Dendritic cell treated with granulocyte-macrophage colony-stimulating factor and Interleukin-4, amounts not matched to agents 40 ng/mL and 50 ng/mL, for 4 days (primary cell): ENCODE data around the gene TMEM120A.

Experiments used
- H3K27ac Mint-ChIP-seq: one replicate; pipeline ENCODE4 v1.8.0; 2022; ENCODE audit warnings: mild to moderate bottlenecking, mixed read lengths
- H3K27me3 Mint-ChIP-seq: one replicate; pipeline ENCODE4 v1.8.0; 2022; ENCODE audit warnings: mild to moderate bottlenecking, mixed read lengths
- H3K36me3 Mint-ChIP-seq: one replicate; pipeline ENCODE4 v1.8.0; 2022; ENCODE audit warnings: low read depth, mixed read lengths
- H3K4me1 Mint-ChIP-seq: one replicate; pipeline ENCODE4 v1.8.0; 2022; ENCODE audit warnings: low read depth, mixed read lengths
- H3K4me3 Mint-ChIP-seq: one replicate; pipeline ENCODE4 v1.8.0; 2022; ENCODE audit warnings: mild to moderate bottlenecking, moderate library complexity, mixed read lengths
- H3K9me3 Mint-ChIP-seq: one replicate; pipeline ENCODE4 v1.8.0; 2022; ENCODE audit warnings: mixed read lengths
- intact Hi-C: fragments of 100-400 bp; cut with micrococcal nuclease; formaldehyde crosslinking; loops from one replicate; pipeline ENCODE4 v1.15.0; 2022

The TMEM120A gene

GRCh38 chr7:75967055-75967454, 27.3 kb downstream of the TMEM120A start:
- Mint-ChIP-seq H3K9me3 (no peaks in the 10 kb centered on the region), H3K4me1 (peaks cover 70% of the 10 kb centered on the region), H3K36me3 (peaks cover 83% of the 10 kb centered on the region), H3K4me3 (no peak overlapping the region), H3K27ac (peak overlapping the region; percentile 27), H3K27me3 (peaks cover 7% of the 10 kb centered on the region)
- intact Hi-C loops: no loop called here

GRCh38 chr7:75966190-75966961, 28.0 kb downstream of the TMEM120A start:
- H3K36me3 Mint-ChIP-seq: peaks cover 83% of the 10 kb centered on the region
- H3K9me3 Mint-ChIP-seq: no peaks in the 10 kb centered on the region
- peaks cover 64% of the 10 kb centered on the region for H3K4me1 Mint-ChIP-seq
- no peak overlapping the region for H3K4me3 Mint-ChIP-seq
- H3K27me3 Mint-ChIP-seq: peaks cover 7% of the 10 kb centered on the region
- intact Hi-C loops: no loop called here
- no peak overlapping the region for H3K27ac Mint-ChIP-seq

GRCh38 chr7:75965617-75966016, 28.8 kb downstream of the TMEM120A start:
- Mint-ChIP-seq H3K27ac (no peak overlapping the region), H3K4me1 (peaks cover 59% of the 10 kb centered on the region), H3K4me3 (no peak overlapping the region), H3K27me3 (peaks cover 7% of the 10 kb centered on the region), H3K36me3 (peaks cover 85% of the 10 kb centered on the region), H3K9me3 (no peaks in the 10 kb centered on the region)
- intact Hi-C loops: no loop called here

GRCh38 chr7:75963381-75963995, 30.9 kb downstream of the TMEM120A start:
- H3K27ac Mint-ChIP-seq: peak overlapping the region; percentile 21

GRCh38 chr7:75962607-75963380, 31.6 kb downstream of the TMEM120A start:
- H3K4me3 Mint-ChIP-seq: no peak overlapping the region
- H3K27me3 Mint-ChIP-seq: peaks cover 4% of the 10 kb centered on the region
- peaks cover 89% of the 10 kb centered on the region for H3K36me3 Mint-ChIP-seq
- intact Hi-C loops: no loop called here
- H3K9me3 Mint-ChIP-seq: no peaks in the 10 kb centered on the region
- peak overlapping the region; percentile 21 for H3K27ac Mint-ChIP-seq
- H3K4me1 Mint-ChIP-seq: peaks cover 37% of the 10 kb centered on the region

More at GRCh38 chr7:75963381-75963995, 30.9 kb downstream of the TMEM120A start:
- H3K36me3 Mint-ChIP-seq: peaks cover 89% of the 10 kb centered on the region
- H3K9me3 Mint-ChIP-seq: no peaks in the 10 kb centered on the region
- no peak overlapping the region for H3K4me3 Mint-ChIP-seq
- peaks cover 4% of the 10 kb centered on the region for H3K27me3 Mint-ChIP-seq
- peaks cover 43% of the 10 kb centered on the region for H3K4me1 Mint-ChIP-seq
- intact Hi-C loops: no loop called here

- H3K4me1 Mint-ChIP-seq: peaks cover 37% of the 10 kb centered on the region
Measured at GRCh38 chr7:75961218-75961617, 33.2 kb downstream of the TMEM120A start.

GRCh38 chr7:75960372-75960771, 34.0 kb downstream of the TMEM120A start:
- no peaks in the 10 kb centered on the region for H3K9me3 Mint-ChIP-seq
- peaks cover 35% of the 10 kb centered on the region for H3K4me1 Mint-ChIP-seq
- no peaks in the 10 kb centered on the region for H3K27me3 Mint-ChIP-seq
- no peak overlapping the region for H3K4me3 Mint-ChIP-seq
- intact Hi-C loops: no loop called here
- H3K36me3 Mint-ChIP-seq: peaks cover 94% of the 10 kb centered on the region
- no peak overlapping the region for H3K27ac Mint-ChIP-seq

More at GRCh38 chr7:75961218-75961617, 33.2 kb downstream of the TMEM120A start:
- H3K4me3 Mint-ChIP-seq: no peak overlapping the region
- intact Hi-C loops: no loop called here
- H3K27me3 Mint-ChIP-seq: peaks cover 2% of the 10 kb centered on the region
- H3K36me3 Mint-ChIP-seq: peaks cover 94% of the 10 kb centered on the region
- H3K9me3 Mint-ChIP-seq: no peaks in the 10 kb centered on the region
- H3K27ac Mint-ChIP-seq: no peak overlapping the region

GRCh38 chr7:75958802-75959543, 35.4 kb downstream of the TMEM120A start:
- Mint-ChIP-seq H3K4me3 (no peak overlapping the region), H3K9me3 (no peaks in the 10 kb centered on the region), H3K4me1 (peaks cover 38% of the 10 kb centered on the region), H3K27me3 (no peaks in the 10 kb centered on the region), H3K36me3 (peaks cover 91% of the 10 kb centered on the region), H3K27ac (no peak overlapping the region)
- intact Hi-C loops: no loop called here

- H3K36me3 Mint-ChIP-seq: peaks cover 74% of the 10 kb centered on the region
- H3K4me3 Mint-ChIP-seq: no peak overlapping the region
- no peaks in the 10 kb centered on the region for H3K27me3 Mint-ChIP-seq
- intact Hi-C loops: no loop called here
- H3K9me3 Mint-ChIP-seq: no peaks in the 10 kb centered on the region
- peaks cover 42% of the 10 kb centered on the region for H3K4me1 Mint-ChIP-seq
- H3K27ac Mint-ChIP-seq: no peak overlapping the region
Measured at GRCh38 chr7:75957021-75957736, 37.2 kb downstream of the TMEM120A start.

- H3K4me3 Mint-ChIP-seq: no peak overlapping the region
- H3K4me1 Mint-ChIP-seq: peaks cover 43% of the 10 kb centered on the region
- peaks cover 56% of the 10 kb centered on the region for H3K36me3 Mint-ChIP-seq
- no peak overlapping the region for H3K27ac Mint-ChIP-seq
- intact Hi-C loops: no loop called here
- H3K27me3 Mint-ChIP-seq: no peaks in the 10 kb centered on the region
- H3K9me3 Mint-ChIP-seq: no peaks in the 10 kb centered on the region
Measured at GRCh38 chr7:75955331-75955955, 39.0 kb downstream of the TMEM120A start.

- no peaks in the 10 kb centered on the region for H3K9me3 Mint-ChIP-seq
- H3K27ac Mint-ChIP-seq: peak overlapping the region; percentile 84
Measured at GRCh38 chr7:75953931-75954330, 40.5 kb downstream of the TMEM120A start.

GRCh38 chr7:75953431-75953830, 41.0 kb downstream of the TMEM120A start:
- Mint-ChIP-seq H3K27me3 (no peaks in the 10 kb centered on the region), H3K4me3 (peak overlapping the region; percentile 59), H3K36me3 (peaks cover 53% of the 10 kb centered on the region), H3K27ac (peak overlapping the region; percentile 84), H3K4me1 (peaks cover 63% of the 10 kb centered on the region), H3K9me3 (no peaks in the 10 kb centered on the region)
- intact Hi-C loops: loop anchor here (5.0 kb wide), 1 partner anchor 36 kb away; the partner anchor contains the start of gene POR

More at GRCh38 chr7:75953931-75954330, 40.5 kb downstream of the TMEM120A start:
- peaks cover 53% of the 10 kb centered on the region for H3K36me3 Mint-ChIP-seq
- peaks cover 58% of the 10 kb centered on the region for H3K4me1 Mint-ChIP-seq
- intact Hi-C loops: loop anchor here (5.0 kb wide), 1 partner anchor 37 kb away; the partner anchor contains the start of gene POR
- peak overlapping the region; percentile 59 for H3K4me3 Mint-ChIP-seq
- no peaks in the 10 kb centered on the region for H3K27me3 Mint-ChIP-seq
